GM18526 (cell line): ENCODE data around the gene SSBP3.

ENCODE experiments used
- POLR2A ChIP-seq: IDR thresholded peaks from 3 replicates; pipeline ENCODE4 v1.6.1; 2011; ENCODE audit not compliant: insufficient read length; ENCODE audit errors: extremely low read depth

The SSBP3 gene

GRCh38 chr1:54335011-54335754 is 71.0 kb downstream of the SSBP3 start:
- TF ChIP-seq POLR2A = no peak

- no peak for TF ChIP-seq POLR2A
Measured at GRCh38 chr1:54332781-54333585, 73.2 kb downstream of the SSBP3 start.

GRCh38 chr1:54331843-54332463 is 74.2 kb downstream of the SSBP3 start:
- TF ChIP-seq POLR2A = no peak

GRCh38 chr1:54331091-54331772 is 75.0 kb downstream of the SSBP3 start:
- TF ChIP-seq POLR2A = no peak

GRCh38 chr1:54329312-54330003 is 76.7 kb downstream of the SSBP3 start:
- TF ChIP-seq POLR2A = no peak

GRCh38 chr1:54328066-54328636 is 78.0 kb downstream of the SSBP3 start:
- no peak for TF ChIP-seq POLR2A

GRCh38 chr1:54327386-54328065 is 78.7 kb downstream of the SSBP3 start:
- no peak for TF ChIP-seq POLR2A

GRCh38 chr1:54326543-54327385 is 79.4 kb downstream of the SSBP3 start:
- TF ChIP-seq POLR2A = no peak

GRCh38 chr1:54325703-54326461 is 80.3 kb downstream of the SSBP3 start:
- no peak for TF ChIP-seq POLR2A

- no peak for TF ChIP-seq POLR2A
Measured at GRCh38 chr1:54325284-54325683, 80.9 kb downstream of the SSBP3 start.

- TF ChIP-seq POLR2A = no peak
Measured at GRCh38 chr1:54324251-54325140, 81.7 kb downstream of the SSBP3 start.

- TF ChIP-seq POLR2A = no peak
Measured at GRCh38 chr1:54323921-54324250, 82.3 kb downstream of the SSBP3 start.
